ENCODE measurements around the gene SCGB1D4.

The SCGB1D4 gene

GRCh38 chr11:62260261-62260953 is 38.5 kb downstream of the SCGB1D4 start:
- no peak for DNase-seq (ENCODE audit: low read depth)
- no peak for TF ChIP-seq CTCF (IDR thresholded peaks at IDR 0.05; ENCODE audit: low read length, missing control alignments)
- no peak overlapping the region for H3K4me3 ChIP-seq (replicated peaks; ENCODE audit: low read depth, low read length)

GRCh38 chr11:62256281-62256680 is 42.6 kb downstream of the SCGB1D4 start:
- DNase-seq (ENCODE audit: low read depth) = no peak
- no peak overlapping the region for H3K4me3 ChIP-seq (replicated peaks; ENCODE audit: low read depth, low read length)
- TF ChIP-seq CTCF (IDR thresholded peaks at IDR 0.05; ENCODE audit: low read length, missing control alignments) = no peak

- no peak overlapping the region for H3K4me3 ChIP-seq (replicated peaks; ENCODE audit: low read depth, low read length)
- TF ChIP-seq CTCF (IDR thresholded peaks at IDR 0.05; ENCODE audit: low read length, missing control alignments) = no peak
- DNase-seq (ENCODE audit: low read depth) = no peak
Measured at GRCh38 chr11:62253999-62254542, 44.8 kb downstream of the SCGB1D4 start.

GRCh38 chr11:62251698-62252097 is 47.2 kb downstream of the SCGB1D4 start:
- TF ChIP-seq CTCF (IDR thresholded peaks at IDR 0.05; ENCODE audit: low read length, missing control alignments) = no peak
- no peak for DNase-seq (ENCODE audit: low read depth)
- H3K4me3 ChIP-seq (replicated peaks; ENCODE audit: low read depth, low read length) = no peak overlapping the region
